ENCODE data around the gene PRKN.

Gene PRKN

DNA sequence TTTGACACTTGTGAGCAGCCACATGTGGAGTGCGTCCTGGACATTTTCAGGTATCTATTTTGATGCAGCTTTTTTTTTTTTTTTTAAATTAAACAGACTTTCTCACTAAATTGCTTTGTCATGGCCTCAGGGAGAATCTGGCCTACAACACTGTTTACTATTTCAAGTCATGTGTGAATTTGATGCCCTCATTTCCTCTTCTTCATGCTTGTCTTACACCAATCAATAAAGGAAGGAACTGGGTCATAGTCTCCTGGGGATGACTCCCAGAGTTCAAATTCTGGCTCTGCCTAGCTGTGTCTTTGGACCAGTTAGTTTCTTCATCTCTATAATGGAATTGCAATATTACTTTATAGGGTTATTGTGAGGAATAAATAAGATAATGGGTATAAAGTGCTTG lies 554.1 kb downstream of the PRKN start:
- TF ChIP-seq ZFX (IDR thresholded peaks at IDR 0.05), result no peak
- TF ChIP-seq, protein P1, sequence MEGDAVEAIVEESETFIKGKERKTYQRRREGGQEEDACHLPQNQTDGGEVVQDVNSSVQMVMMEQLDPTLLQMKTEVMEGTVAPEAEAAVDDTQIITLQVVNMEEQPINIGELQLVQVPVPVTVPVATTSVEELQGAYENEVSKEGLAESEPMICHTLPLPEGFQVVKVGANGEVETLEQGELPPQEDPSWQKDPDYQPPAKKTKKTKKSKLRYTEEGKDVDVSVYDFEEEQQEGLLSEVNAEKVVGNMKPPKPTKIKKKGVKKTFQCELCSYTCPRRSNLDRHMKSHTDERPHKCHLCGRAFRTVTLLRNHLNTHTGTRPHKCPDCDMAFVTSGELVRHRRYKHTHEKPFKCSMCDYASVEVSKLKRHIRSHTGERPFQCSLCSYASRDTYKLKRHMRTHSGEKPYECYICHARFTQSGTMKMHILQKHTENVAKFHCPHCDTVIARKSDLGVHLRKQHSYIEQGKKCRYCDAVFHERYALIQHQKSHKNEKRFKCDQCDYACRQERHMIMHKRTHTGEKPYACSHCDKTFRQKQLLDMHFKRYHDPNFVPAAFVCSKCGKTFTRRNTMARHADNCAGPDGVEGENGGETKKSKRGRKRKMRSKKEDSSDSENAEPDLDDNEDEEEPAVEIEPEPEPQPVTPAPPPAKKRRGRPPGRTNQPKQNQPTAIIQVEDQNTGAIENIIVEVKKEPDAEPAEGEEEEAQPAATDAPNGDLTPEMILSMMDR (conservative IDR thresholded peaks at IDR 0.05), result no peak
- no peak overlapping the region for H3K27ac ChIP-seq

DNA sequence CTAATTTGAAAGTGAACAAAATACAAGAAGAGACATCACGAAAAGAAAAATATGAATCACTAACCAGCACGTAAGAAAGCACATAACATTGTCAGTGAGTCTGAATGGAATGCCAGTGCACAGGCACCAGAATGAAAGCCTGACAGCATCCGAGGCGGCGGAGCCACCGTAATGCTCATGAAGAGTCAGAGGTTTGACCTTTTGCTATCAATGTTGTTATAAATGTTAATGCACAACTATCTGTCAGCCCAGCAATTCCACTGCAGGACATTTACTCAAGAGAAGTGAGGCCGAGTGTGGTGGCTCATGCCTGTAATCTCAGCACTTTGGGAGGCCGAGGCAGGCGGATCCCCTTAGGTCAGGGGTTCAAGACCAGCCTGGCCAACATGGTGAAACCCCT lies 562.1 kb downstream of the PRKN start:
- no peak overlapping the region for H3K27ac ChIP-seq
- TF ChIP-seq, protein P1 (conservative IDR thresholded peaks at IDR 0.05), result no peak
- TF ChIP-seq ZFX (IDR thresholded peaks at IDR 0.05), result no peak

DNA sequence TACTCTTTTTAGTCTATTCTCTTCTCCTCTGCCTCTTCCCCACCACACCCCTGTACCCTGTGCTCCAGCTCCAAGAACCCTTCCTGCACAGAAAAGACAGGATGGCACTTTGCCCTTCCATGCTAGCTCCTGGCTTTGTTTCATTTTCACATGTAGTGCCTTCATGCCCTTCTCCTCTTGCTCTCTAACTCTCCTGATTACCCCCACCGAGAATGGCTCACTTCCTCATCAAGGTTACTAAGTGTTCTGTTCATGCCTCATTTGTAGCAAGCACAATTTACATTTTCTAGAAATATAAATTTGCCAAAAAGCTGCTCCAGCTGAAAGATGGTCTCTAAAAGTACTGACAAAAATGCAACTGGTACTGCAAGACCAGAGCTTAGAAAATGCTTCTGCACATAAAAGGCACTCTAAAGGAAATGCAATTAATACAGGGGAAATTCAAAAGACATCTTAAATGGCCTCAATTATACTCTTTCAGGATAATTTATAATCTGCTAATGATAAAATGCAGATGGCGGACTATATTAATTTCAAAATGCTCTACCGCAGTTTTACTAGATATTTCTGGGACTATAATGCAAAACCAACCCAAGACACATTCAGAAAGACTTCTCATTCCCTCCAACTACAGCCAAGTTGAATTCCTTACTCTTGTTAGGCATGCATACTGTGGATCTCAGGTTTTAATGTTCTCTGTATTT lies 570.2 kb downstream of the PRKN start:
- no peak for TF ChIP-seq ZFX (IDR thresholded peaks at IDR 0.05)
- TF ChIP-seq, protein P1 (conservative IDR thresholded peaks at IDR 0.05), result no peak
- no peak overlapping the region for H3K27ac ChIP-seq

DNA sequence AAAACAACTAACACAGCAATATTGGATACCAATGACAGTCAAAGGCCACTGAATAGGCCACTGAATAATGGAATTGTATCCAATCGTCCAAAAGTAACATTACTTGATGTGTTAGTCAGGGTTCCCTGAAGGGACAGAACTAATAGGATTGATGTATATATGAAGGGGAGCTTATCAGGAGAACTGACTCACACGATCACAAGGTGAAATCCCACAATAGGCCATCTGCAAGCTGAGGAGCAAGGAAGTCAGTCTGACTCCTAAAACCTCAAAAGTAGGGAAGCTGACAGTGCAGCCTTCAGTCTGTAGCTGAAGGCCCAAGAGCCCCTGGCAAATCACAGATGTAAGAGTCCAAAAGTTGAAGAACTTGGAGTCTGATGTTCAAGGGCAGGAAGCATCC lies 571.4 kb downstream of the PRKN start:
- no peak for TF ChIP-seq ZFX (IDR thresholded peaks at IDR 0.05)
- TF ChIP-seq, protein P1 (conservative IDR thresholded peaks at IDR 0.05), result no peak
- no peak overlapping the region for H3K27ac ChIP-seq

DNA sequence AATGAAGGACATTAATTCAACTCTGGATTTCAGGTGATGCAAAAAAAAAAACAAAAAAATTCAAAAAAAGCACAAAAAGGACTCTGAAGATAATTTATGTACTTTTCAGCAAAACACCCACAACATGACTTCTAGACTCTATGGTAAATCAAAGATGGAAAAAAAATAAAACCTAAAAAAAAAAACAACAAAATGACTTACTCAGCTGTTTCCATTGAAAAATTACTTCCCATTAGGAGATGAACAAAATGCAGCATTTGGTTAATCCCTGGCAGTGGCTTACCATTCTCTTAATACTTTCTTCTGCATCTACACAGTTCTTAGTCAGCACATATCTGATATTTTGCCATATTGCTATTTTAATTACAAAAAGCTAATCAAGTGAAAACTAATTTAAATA lies 572.6 kb downstream of the PRKN start:
- TF ChIP-seq, protein P1 (conservative IDR thresholded peaks at IDR 0.05), result no peak
- no peak for TF ChIP-seq ZFX (IDR thresholded peaks at IDR 0.05)
- no peak overlapping the region for H3K27ac ChIP-seq

DNA sequence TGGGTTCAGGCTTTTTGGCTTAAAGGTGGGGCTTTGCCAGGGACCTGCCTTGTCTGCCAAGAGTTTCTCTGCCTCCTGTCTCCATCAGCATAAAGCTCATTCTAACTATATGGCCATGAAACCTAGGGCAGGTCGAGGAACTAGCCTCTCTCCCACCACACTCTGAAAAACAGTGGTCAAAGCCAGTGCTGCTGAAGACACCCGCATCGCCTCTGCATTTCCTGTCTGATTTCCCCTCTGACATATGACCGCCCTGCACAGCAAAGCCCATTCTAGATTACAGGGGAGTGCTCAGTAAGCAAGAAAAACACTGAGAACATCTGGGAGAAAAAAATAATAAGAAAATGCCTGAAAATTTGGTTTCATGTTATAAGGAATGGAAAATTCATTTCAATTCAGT lies 573.6 kb downstream of the PRKN start:
- no peak overlapping the region for H3K27ac ChIP-seq
- TF ChIP-seq ZFX (IDR thresholded peaks at IDR 0.05), result no peak
- TF ChIP-seq, protein P1 (conservative IDR thresholded peaks at IDR 0.05), result no peak

DNA sequence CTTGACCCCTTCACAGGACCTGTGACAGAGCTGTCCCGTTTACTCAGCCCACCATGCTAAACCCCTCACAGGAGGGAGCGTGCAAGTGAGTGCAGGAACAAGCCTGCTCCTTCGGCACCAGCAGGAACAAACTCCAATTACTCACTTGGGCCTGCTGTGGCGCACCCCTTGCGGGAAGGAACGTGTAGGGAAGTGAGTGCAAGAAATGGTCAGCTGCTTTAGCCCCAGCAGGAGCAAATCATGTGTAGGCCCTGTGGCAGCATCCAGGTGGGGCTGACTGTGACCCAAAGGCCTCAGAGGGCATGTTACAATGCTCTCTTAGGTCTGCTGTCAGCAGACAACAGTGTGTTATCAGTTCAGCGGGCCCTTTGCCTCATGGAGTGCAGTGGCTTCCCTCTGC lies 574.4 kb downstream of the PRKN start:
- H3K27ac ChIP-seq, result no peak overlapping the region

More for the DNA sequence above, 574.4 kb downstream of the PRKN start:
- TF ChIP-seq ZFX (IDR thresholded peaks at IDR 0.05), result no peak
- TF ChIP-seq, protein P1 (conservative IDR thresholded peaks at IDR 0.05), result no peak

Data from C4-2B (cell line).